H9 (cell line): Measurements from ENCODE around the gene SLC34A3. TPM values are rescaled to one million over a fixed set of nuclear protein-coding genes. Genes with fewer than 3 reads are reported as not detected.
A peak's percentile ranks its signal among the peaks of the same experiment; 100 is the strongest.

Experiments used
- DNase-seq: peaks from one replicate; pipeline ENCODE4 v3.0.0-alpha.2; 2017
- H2AFZ ChIP-seq: one replicate; pipeline ENCODE4 v1.6.1; 2013; ENCODE audit warnings: mild to moderate bottlenecking, low read length, control low read depth, moderate library complexity
- H2AK5ac ChIP-seq: 2 replicates; pipeline ENCODE4 v1.6.1; 2013; ENCODE audit warnings: low read length, control low read depth, mixed read lengths; ENCODE audit not compliant: insufficient read length
- H2BK120ac ChIP-seq: one replicate; pipeline ENCODE4 v1.6.1; 2013; ENCODE audit warnings: low read depth, mild to moderate bottlenecking, low read length, control low read depth, inconsistent platforms; ENCODE audit not compliant: poor library complexity, severe bottlenecking
- H2BK12ac ChIP-seq: 2 replicates; pipeline ENCODE4 v1.6.1; 2013; ENCODE audit warnings: low read length, control low read depth, mixed read lengths, low read depth; ENCODE audit not compliant: insufficient read length
- H2BK15ac ChIP-seq: 2 replicates; pipeline ENCODE4 v1.6.1; 2013; ENCODE audit warnings: low read depth, low read length, control low read depth
- H2BK20ac ChIP-seq: one replicate; pipeline ENCODE4 v1.6.1; 2013; ENCODE audit warnings: low read depth, mild to moderate bottlenecking, low read length, control low read depth, inconsistent platforms; ENCODE audit not compliant: poor library complexity, severe bottlenecking
- H2BK5ac ChIP-seq: 2 replicates; pipeline ENCODE4 v1.6.1; 2013; ENCODE audit warnings: low read length, control low read depth, mixed read lengths; ENCODE audit not compliant: insufficient read length
- H3K14ac ChIP-seq: 2 replicates; pipeline ENCODE4 v1.6.1; 2013; ENCODE audit warnings: low read length, control low read depth; ENCODE audit not compliant: insufficient read depth
- H3K18ac ChIP-seq: 2 replicates; pipeline ENCODE4 v1.6.1; 2013; ENCODE audit warnings: low read depth, mild to moderate bottlenecking, mixed read lengths, low read length, control low read depth; ENCODE audit not compliant: insufficient read length
- H3K23ac ChIP-seq: 2 replicates; pipeline ENCODE4 v1.6.1; 2013; ENCODE audit warnings: low read length, control low read depth, mixed read lengths, low read depth; ENCODE audit not compliant: insufficient read length
- H3K23me2 ChIP-seq: 2 replicates; pipeline ENCODE4 v1.6.1; 2013; ENCODE audit warnings: low read depth, mild to moderate bottlenecking, mixed read lengths, low read length, control low read depth; ENCODE audit not compliant: insufficient read length, poor library complexity, severe bottlenecking
- H3K27ac ChIP-seq: 2 replicates; pipeline ENCODE4 v1.5.1; 2013; ENCODE audit warnings: low read length, control low read depth, mixed read lengths, low read depth; ENCODE audit not compliant: insufficient read length
- H3K27me3 ChIP-seq: 2 replicates; pipeline ENCODE4 v1.6.1; 2013; ENCODE audit warnings: low read length, control low read depth, inconsistent platforms; ENCODE audit not compliant: insufficient read depth
- H3K4ac ChIP-seq: 2 replicates; pipeline ENCODE4 v1.6.1; 2013; ENCODE audit warnings: low read depth, mild to moderate bottlenecking, control low read depth, inconsistent platforms, low read length, moderate library complexity
- H3K4me1 ChIP-seq: 2 replicates; pipeline ENCODE4 v1.6.1; 2013; ENCODE audit warnings: low read length, control low read depth, inconsistent platforms; ENCODE audit not compliant: insufficient read depth
- H3K4me2 ChIP-seq: 2 replicates; pipeline ENCODE4 v1.6.1; 2013; ENCODE audit warnings: low read length, control low read depth, mixed read lengths; ENCODE audit not compliant: insufficient read length, insufficient read depth
- H3K56ac ChIP-seq: 2 replicates; pipeline ENCODE4 v1.6.1; 2013; ENCODE audit warnings: low read depth, mild to moderate bottlenecking, mixed read lengths, low read length, control low read depth; ENCODE audit not compliant: insufficient read length
- H3K79me1 ChIP-seq: 2 replicates; pipeline ENCODE4 v1.6.1; 2013; ENCODE audit warnings: low read depth, mild to moderate bottlenecking, moderate library complexity, low read length, control low read depth, inconsistent platforms; ENCODE audit not compliant: insufficient read depth, poor library complexity, severe bottlenecking
- H3K79me2 ChIP-seq: 2 replicates; pipeline ENCODE4 v1.6.1; 2013; ENCODE audit warnings: low read length, control low read depth, inconsistent platforms; ENCODE audit not compliant: insufficient read depth
- H3K9ac ChIP-seq: 2 replicates; pipeline ENCODE4 v1.6.1; 2013; ENCODE audit warnings: low read length, control low read depth, mixed read lengths; ENCODE audit not compliant: insufficient read length; ENCODE audit errors: extremely low read depth
- H3K9me3 ChIP-seq: one replicate; pipeline ENCODE4 v1.6.1; 2013; ENCODE audit warnings: low read depth, low read length, inconsistent platforms; ENCODE audit not compliant: control insufficient read depth
- H3T11ph ChIP-seq: one replicate; pipeline ENCODE4 v1.6.1; 2013; ENCODE audit warnings: mild to moderate bottlenecking, low read length, control low read depth, inconsistent platforms
- H4K20me1 ChIP-seq: one replicate; pipeline ENCODE4 v1.6.1; 2013; ENCODE audit not compliant: control insufficient read depth, insufficient read length, insufficient read depth
- H4K5ac ChIP-seq: 2 replicates; pipeline ENCODE4 v1.6.1; 2013; ENCODE audit warnings: low read depth, mild to moderate bottlenecking, mixed read lengths, low read length, control low read depth; ENCODE audit not compliant: insufficient read length
- H4K8ac ChIP-seq: replicated peaks from 2 replicates; pipeline ENCODE4 v1.6.1; 2013; ENCODE audit warnings: low read length, control low read depth, mixed read lengths, low read depth; ENCODE audit not compliant: insufficient read length
- H4K91ac ChIP-seq: 2 replicates; pipeline ENCODE4 v1.6.1; 2013; ENCODE audit warnings: low read depth, mild to moderate bottlenecking, moderate library complexity, mixed read lengths, low read length, control low read depth; ENCODE audit not compliant: insufficient read length
- H3K27ac Mint-ChIP-seq, 3 experiments: 2 replicates in 2 of 3; 3 replicates in 1 of 3; pipeline ENCODE4 v1.8.0; 2020 to 2021; ENCODE audit warnings: mixed read lengths in 3 of 3, mild to moderate bottlenecking in 1 of 3, moderate library complexity in 1 of 3
- H3K27me3 Mint-ChIP-seq: 2 replicates; pipeline ENCODE4 v1.8.0; 2021; ENCODE audit warnings: low read depth, mild to moderate bottlenecking, moderate library complexity, mixed read lengths
- H3K36me3 Mint-ChIP-seq, 3 experiments: 2 replicates in 2 of 3; 3 replicates in 1 of 3; pipeline ENCODE4 v1.8.0; 2020 to 2021; ENCODE audit warnings: low read depth in 3 of 3, mixed read lengths in 3 of 3; ENCODE audit not compliant: insufficient read depth in 1 of 3
- H3K4me1 Mint-ChIP-seq, 2 experiments: 2 replicates each; pipeline ENCODE4 v1.8.0; 2020; ENCODE audit warnings: mixed read lengths in 2 of 2
- H3K4me3 Mint-ChIP-seq, 2 experiments: 2 replicates in 1 of 2; 3 replicates in 1 of 2; pipeline ENCODE4 v1.8.0; 2020 to 2021; ENCODE audit warnings: mild to moderate bottlenecking in 2 of 2, mixed read lengths in 2 of 2, moderate library complexity in 1 of 2
- H3K9me3 Mint-ChIP-seq, 2 experiments: 2 replicates in 1 of 2; 3 replicates in 1 of 2; pipeline ENCODE4 v1.8.0; 2020; ENCODE audit warnings: mild to moderate bottlenecking in 2 of 2, mixed read lengths in 2 of 2, moderate library complexity in 1 of 2
- CTCF ChIP-seq: fragments of 200-600 bp; sonication (generic); conservative IDR thresholded peaks from 3 replicates; pipeline ENCODE4 v1.8.0; 2021; ENCODE audit warnings: antibody characterized with exemption, mild to moderate bottlenecking
- WGBS: extraction: QIAGEN DNeasy Blood & Tissue Kit; methylation state at CpG from one replicate; pipeline ENCODE4 v1.1.7; 2013; ENCODE audit warnings: missing lambda C conversion rate, low lambda C conversion rate, mixed read lengths; ENCODE audit not compliant: insufficient read length; ENCODE audit errors: extremely low coverage; 5-methylcytosine and 5-hydroxymethylcytosine counted together
- total RNA-seq: library from RNA; stranded (reverse); gene quantifications from 2 replicates; pipeline ENCODE4 v1.2.1, GENCODE V29; 2021

Gene SLC34A3
- total RNA-seq, 1 experiment from 2014 or later: not detected

GRCh38 chr9:137221506-137222111 lies 9.1 kb upstream of the SLC34A3 start:
- no peak overlapping the region for H3K9ac ChIP-seq
- no peak overlapping the region for H3K27ac ChIP-seq
- no peaks in the 10 kb centered on the region for H3K9me3 ChIP-seq
- no peak overlapping the region for H4K8ac ChIP-seq
- no peak overlapping the region for H2AK5ac ChIP-seq
- no peak overlapping the region for H3K56ac ChIP-seq
- H2BK120ac ChIP-seq: no peak overlapping the region
- H3K18ac ChIP-seq: no peak overlapping the region
- peaks cover 4 to 8% of the 10 kb centered on the region in 2 experiments for H3K4me1 Mint-ChIP-seq
- no peak for TF ChIP-seq CTCF
- no peaks in the 10 kb centered on the region for H3K79me2 ChIP-seq
- peak overlapping the region; percentile 24 for H3K4me2 ChIP-seq
- H2AFZ ChIP-seq: no peak overlapping the region
- H4K20me1 ChIP-seq: no peaks in the 10 kb centered on the region
- H3K27ac Mint-ChIP-seq: no peak overlapping the region
- H3K27me3 ChIP-seq: no peaks in the 10 kb centered on the region
- H3K23me2 ChIP-seq: peaks cover 18% of the 10 kb centered on the region
- H3K4ac ChIP-seq: no peak overlapping the region
- no peak overlapping the region for H2BK5ac ChIP-seq
- H3T11ph ChIP-seq: no peak overlapping the region
- no peak overlapping the region for H2BK15ac ChIP-seq
- WGBS: no CpG with 5 or more reads among the region's 61 CpGs
- H2BK12ac ChIP-seq: no peak overlapping the region
- H4K5ac ChIP-seq: no peak overlapping the region
- no peak overlapping the region for H3K23ac ChIP-seq
- no peaks in the 10 kb centered on the region for H3K9me3 Mint-ChIP-seq
- peak; percentile 60 for DNase-seq
- H3K36me3 Mint-ChIP-seq: peaks cover 0 to 6% (median 0%) of the 10 kb centered on the region in 3 experiments; a peak in 1 of 7 replicates
- no peak overlapping the region for H2BK20ac ChIP-seq
- H3K79me1 ChIP-seq: no peaks in the 10 kb centered on the region
- no peaks in the 10 kb centered on the region; the same call in 1 of the 2 replicates for H3K4me1 ChIP-seq
- peak overlapping the region; percentile 74; the same call in 1 of the 2 replicates for H3K14ac ChIP-seq
- H3K27me3 Mint-ChIP-seq: no peaks in the 10 kb centered on the region
- H4K91ac ChIP-seq: no peak overlapping the region
- H3K4me3 Mint-ChIP-seq: peak overlapping the region; percentile 48 to 68; a peak in 3 of 5 replicates
